ENCODE measurements around the gene OR10V1.
"Not testable (repeated sequence)": the region's sequence is repeated elsewhere in the genome, so short reads cannot be mapped to it uniquely, and the experiment has no call there.

The OR10V1 gene

DNA sequence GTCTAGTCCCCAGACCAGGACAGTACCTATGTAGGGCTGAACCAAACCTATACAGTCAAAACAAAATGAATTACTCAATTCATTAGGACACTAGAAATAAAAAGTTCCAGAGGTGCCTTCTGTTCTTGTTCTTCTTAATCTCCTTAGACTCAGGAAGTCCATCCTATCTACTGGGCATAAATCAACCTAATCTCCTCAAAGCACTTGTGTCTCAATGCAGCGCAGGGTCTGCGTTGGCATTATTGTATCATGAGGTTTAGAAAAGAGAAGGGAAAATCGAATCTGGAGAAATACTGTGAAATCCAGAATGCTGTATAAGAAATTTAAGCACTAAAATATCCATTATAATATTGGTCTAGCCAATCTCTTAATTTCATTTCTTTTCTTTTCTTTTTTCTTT is 2.4 kb upstream of the OR10V1 start:
- no peaks in the 10 kb centered on the region for H3K4me1 ChIP-seq (ENCODE audit: control insufficient read depth in 1 of 2, insufficient read depth in 2 of 2, low read length in 2 of 2)
- no peaks in the 10 kb centered on the region for H3K36me3 ChIP-seq (ENCODE audit: control insufficient read depth in 1 of 2, insufficient read depth in 2 of 2, low read length in 2 of 2)
- no peak overlapping the region for H3K4me3 ChIP-seq (ENCODE audit: low read depth in 1 of 2, low read length in 2 of 2)
- no peaks in the 10 kb centered on the region for H3K27me3 ChIP-seq (ENCODE audit: control insufficient read depth in 1 of 2, insufficient read depth in 2 of 2, low read length in 2 of 2)
- no peak overlapping the region for H3K27ac ChIP-seq (ENCODE audit: low read depth, low read length)
- no peaks in the 10 kb centered on the region for H3K9me3 ChIP-seq (ENCODE audit: control insufficient read depth in 1 of 2, low read length in 2 of 2)
- H3K9ac ChIP-seq (ENCODE audit: low read depth in 1 of 2, low read length in 2 of 2), result no peak overlapping the region

DNA sequence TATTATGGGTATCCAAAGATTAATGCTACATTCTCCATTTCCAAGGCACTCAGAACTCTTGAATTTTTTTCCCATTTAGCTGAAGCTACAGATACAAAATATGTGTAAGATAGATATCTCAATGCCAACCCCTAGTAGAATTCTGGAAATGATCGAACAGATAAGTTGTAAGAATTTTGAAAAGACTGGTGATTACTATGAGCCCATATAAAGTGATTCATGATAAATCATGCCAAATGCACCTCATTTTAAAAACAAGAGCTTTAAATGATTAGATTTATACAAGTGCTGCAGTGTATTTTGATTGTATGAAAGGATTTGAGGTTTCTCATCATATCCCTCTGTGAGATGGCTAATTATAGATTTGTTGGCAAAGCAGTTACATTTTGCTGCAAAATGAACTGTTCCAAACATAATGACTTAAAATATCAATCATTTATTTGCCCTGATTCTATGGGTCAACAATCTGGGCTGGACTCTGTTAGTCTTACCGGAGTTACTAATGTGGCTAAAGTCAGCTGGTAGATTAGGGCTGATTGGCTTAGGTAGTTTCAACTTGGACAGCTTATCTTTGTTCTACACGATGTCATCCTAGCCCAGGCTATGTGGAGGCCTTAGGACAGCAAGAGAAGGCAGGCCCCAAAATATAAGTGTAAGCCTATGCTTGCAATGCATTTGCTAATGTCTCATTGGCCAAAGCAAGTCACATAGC is 3.4 kb downstream of the OR10V1 start:
- H3K27me3 ChIP-seq (ENCODE audit: control insufficient read depth in 1 of 2, insufficient read depth in 2 of 2, low read length in 2 of 2), result no peaks in the 10 kb centered on the region
- H3K36me3 ChIP-seq (ENCODE audit: control insufficient read depth in 1 of 2, insufficient read depth in 2 of 2, low read length in 2 of 2), result no peaks in the 10 kb centered on the region
- no peaks in the 10 kb centered on the region for H3K4me1 ChIP-seq (ENCODE audit: control insufficient read depth in 1 of 2, insufficient read depth in 2 of 2, low read length in 2 of 2)
- no peak overlapping the region for H3K9ac ChIP-seq (ENCODE audit: low read depth in 1 of 2, low read length in 2 of 2)
- no peak overlapping the region for H3K4me3 ChIP-seq (ENCODE audit: low read depth in 1 of 2, low read length in 2 of 2)
- no peak overlapping the region for H3K27ac ChIP-seq (ENCODE audit: low read depth, low read length)
- H3K9me3 ChIP-seq (ENCODE audit: control insufficient read depth in 1 of 2, low read length in 2 of 2), result no peaks in the 10 kb centered on the region

DNA sequence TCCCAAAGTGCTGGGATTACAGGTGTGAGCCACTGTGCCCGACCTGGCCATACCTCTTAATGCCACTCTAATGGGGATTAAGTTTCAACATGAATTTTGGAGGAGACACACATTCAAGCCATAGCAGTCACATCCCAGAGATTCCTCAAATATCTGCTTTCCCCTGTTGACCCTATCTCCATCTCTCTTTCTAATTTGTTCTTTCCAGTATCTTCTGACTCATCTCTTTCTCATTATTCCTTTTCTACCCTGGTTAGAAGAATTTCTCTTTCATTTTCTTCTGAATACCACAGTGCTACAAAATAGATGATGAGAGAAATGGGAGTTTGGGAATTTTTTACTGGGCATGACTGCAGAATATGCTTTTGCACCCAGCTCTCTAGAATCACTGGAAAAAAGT is 5.1 kb downstream of the OR10V1 start:
- no peak overlapping the region for H3K27ac ChIP-seq (ENCODE audit: low read depth, low read length)
- no peak overlapping the region for H3K9ac ChIP-seq (ENCODE audit: low read depth in 1 of 2, low read length in 2 of 2)
- no peaks in the 10 kb centered on the region for H3K27me3 ChIP-seq (ENCODE audit: control insufficient read depth in 1 of 2, insufficient read depth in 2 of 2, low read length in 2 of 2)
- no peaks in the 10 kb centered on the region for H3K4me1 ChIP-seq (ENCODE audit: control insufficient read depth in 1 of 2, insufficient read depth in 2 of 2, low read length in 2 of 2)
- no peak overlapping the region for H3K4me3 ChIP-seq (ENCODE audit: low read depth in 1 of 2, low read length in 2 of 2)
- no peaks in the 10 kb centered on the region for H3K36me3 ChIP-seq (ENCODE audit: control insufficient read depth in 1 of 2, insufficient read depth in 2 of 2, low read length in 2 of 2)
- no peaks in the 10 kb centered on the region for H3K9me3 ChIP-seq (ENCODE audit: control insufficient read depth in 1 of 2, low read length in 2 of 2)

DNA sequence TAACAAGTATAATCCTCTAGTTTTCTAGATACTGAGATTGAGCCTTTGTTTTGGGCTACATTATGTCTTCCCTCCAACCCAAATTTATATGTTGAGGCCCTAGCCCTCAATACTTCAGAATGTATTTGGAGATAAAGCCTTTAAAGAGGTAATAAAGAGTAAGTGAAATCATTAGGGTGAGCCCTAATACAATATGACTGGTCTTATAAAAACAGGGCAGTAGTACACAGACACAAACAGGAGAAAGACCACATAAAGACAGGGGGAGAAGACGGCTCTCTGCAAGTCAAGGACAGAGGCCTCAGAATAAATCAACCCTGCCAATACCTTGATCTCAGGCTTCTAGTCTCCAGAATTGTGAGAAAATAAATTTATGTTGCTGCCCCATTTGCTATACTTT is 6.3 kb downstream of the OR10V1 start:
- Histone ChIP-seq H3K27ac (ENCODE audit: low read depth, low read length) (no peak overlapping the region), H3K9ac (ENCODE audit: low read depth in 1 of 2, low read length in 2 of 2) (no peak overlapping the region), H3K27me3 (ENCODE audit: control insufficient read depth in 1 of 2, insufficient read depth in 2 of 2, low read length in 2 of 2) (no peaks in the 10 kb centered on the region), H3K9me3 (ENCODE audit: control insufficient read depth in 1 of 2, low read length in 2 of 2) (no peaks in the 10 kb centered on the region), H3K4me1 (ENCODE audit: control insufficient read depth in 1 of 2, insufficient read depth in 2 of 2, low read length in 2 of 2) (no peaks in the 10 kb centered on the region), H3K36me3 (ENCODE audit: control insufficient read depth in 1 of 2, insufficient read depth in 2 of 2, low read length in 2 of 2) (no peaks in the 10 kb centered on the region), H3K4me3 (ENCODE audit: low read depth in 1 of 2, low read length in 2 of 2) (no peak overlapping the region)

DNA sequence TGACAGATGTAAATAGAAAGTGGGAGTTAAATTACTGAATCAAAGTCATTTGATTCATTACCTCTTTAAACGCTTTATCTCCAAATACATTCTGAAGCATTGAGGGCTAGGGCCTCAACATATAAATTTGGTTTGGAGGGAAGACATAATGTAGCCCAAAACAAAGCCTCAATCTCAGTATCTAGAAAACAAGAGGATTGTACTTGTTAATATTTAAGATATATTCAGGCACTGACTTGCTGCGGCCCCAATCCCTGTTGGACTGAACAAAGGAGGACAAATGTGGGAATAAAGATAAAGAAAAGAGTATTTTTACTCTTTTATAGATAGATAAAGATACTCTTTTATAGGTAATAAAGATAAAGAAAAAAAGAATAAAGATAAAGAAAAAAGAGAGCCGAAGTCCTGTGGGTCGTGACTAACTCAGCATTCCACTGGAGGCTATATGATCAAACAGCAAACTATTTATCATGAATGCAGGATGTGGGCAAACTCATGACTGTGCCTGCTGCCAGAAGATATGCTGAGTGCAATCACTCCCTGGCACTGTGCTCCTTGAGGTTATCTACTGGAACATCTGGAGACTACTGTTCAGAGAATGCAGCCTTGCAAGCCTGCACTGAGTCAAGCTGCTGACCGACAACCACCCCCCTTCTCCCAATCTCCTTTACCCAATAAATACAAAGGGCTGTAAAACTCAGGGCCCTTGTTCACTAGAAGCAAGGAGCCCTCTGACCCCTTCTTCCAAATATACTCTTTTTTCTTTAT is 6.9 kb downstream of the OR10V1 start:
- H3K9me3 ChIP-seq (ENCODE audit: control insufficient read depth in 1 of 2, low read length in 2 of 2), result no peaks in the 10 kb centered on the region
- no peak overlapping the region for H3K27ac ChIP-seq (ENCODE audit: low read depth, low read length)
- no peaks in the 10 kb centered on the region for H3K27me3 ChIP-seq (ENCODE audit: control insufficient read depth in 1 of 2, insufficient read depth in 2 of 2, low read length in 2 of 2)
- no peak overlapping the region for H3K9ac ChIP-seq (ENCODE audit: low read depth in 1 of 2, low read length in 2 of 2)
- H3K4me1 ChIP-seq (ENCODE audit: control insufficient read depth in 1 of 2, insufficient read depth in 2 of 2, low read length in 2 of 2), result no peaks in the 10 kb centered on the region
- H3K4me3 ChIP-seq (ENCODE audit: low read depth in 1 of 2, low read length in 2 of 2), result no peak overlapping the region
- H3K36me3 ChIP-seq (ENCODE audit: control insufficient read depth in 1 of 2, insufficient read depth in 2 of 2, low read length in 2 of 2), result no peaks in the 10 kb centered on the region

DNA sequence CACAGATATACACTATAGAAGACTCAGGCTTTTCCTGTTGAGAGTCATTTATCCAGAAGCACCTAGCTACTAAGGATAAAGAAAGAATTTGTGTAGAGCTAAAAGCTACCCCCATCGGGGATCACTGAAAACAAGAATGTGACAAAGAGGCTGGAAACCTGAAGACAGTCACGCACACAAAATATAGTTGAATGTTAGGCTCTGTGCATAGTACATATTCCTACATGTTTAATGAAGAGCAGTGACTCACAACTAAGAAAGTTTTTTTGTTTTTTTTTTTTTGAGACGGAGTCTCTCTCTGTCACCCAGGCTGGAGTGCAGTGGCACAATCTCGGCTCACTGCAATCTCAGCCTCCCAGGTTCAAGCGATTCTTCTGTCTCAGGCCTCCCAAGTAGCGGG is 8.4 kb downstream of the OR10V1 start:
- H3K27ac ChIP-seq (ENCODE audit: low read depth, low read length), result no peak overlapping the region

DNA sequence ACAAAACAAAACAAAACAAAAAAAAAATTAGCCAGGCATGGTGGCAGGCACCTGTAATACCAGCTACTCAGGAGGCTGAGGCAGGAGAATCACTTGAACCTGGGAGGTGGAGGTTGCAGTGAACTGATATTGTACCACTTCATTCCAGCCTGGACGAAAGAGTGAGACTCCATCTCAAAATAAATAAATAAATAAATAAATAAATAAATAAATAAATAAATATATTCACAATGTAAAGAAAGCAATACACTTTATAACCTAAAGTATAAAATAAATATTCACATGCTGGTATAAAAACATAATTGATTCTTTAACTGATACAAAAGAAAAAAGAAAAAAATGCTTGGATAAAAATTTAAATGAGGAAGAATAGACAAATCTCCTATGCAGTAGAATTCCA is 10.1 kb downstream of the OR10V1 start:
- not testable (repeated sequence) for H3K4me3 ChIP-seq (ENCODE audit: low read depth in 1 of 2, low read length in 2 of 2); H3K27ac ChIP-seq (ENCODE audit: low read depth, low read length); H3K4me1 ChIP-seq (ENCODE audit: control insufficient read depth in 1 of 2, insufficient read depth in 2 of 2, low read length in 2 of 2); H3K9ac ChIP-seq (ENCODE audit: low read depth in 1 of 2, low read length in 2 of 2); H3K27me3 ChIP-seq (ENCODE audit: control insufficient read depth in 1 of 2, insufficient read depth in 2 of 2, low read length in 2 of 2); H3K36me3 ChIP-seq (ENCODE audit: control insufficient read depth in 1 of 2, insufficient read depth in 2 of 2, low read length in 2 of 2); H3K9me3 ChIP-seq (ENCODE audit: control insufficient read depth in 1 of 2, low read length in 2 of 2)

More for the DNA sequence above, 8.4 kb downstream of the OR10V1 start:
- Histone ChIP-seq H3K9me3 (ENCODE audit: control insufficient read depth in 1 of 2, low read length in 2 of 2) (no peaks in the 10 kb centered on the region), H3K4me1 (ENCODE audit: control insufficient read depth in 1 of 2, insufficient read depth in 2 of 2, low read length in 2 of 2) (no peaks in the 10 kb centered on the region), H3K36me3 (ENCODE audit: control insufficient read depth in 1 of 2, insufficient read depth in 2 of 2, low read length in 2 of 2) (no peaks in the 10 kb centered on the region), H3K4me3 (ENCODE audit: low read depth in 1 of 2, low read length in 2 of 2) (no peak overlapping the region), H3K9ac (ENCODE audit: low read depth in 1 of 2, low read length in 2 of 2) (no peak overlapping the region), H3K27me3 (ENCODE audit: control insufficient read depth in 1 of 2, insufficient read depth in 2 of 2, low read length in 2 of 2) (no peaks in the 10 kb centered on the region)

DNA sequence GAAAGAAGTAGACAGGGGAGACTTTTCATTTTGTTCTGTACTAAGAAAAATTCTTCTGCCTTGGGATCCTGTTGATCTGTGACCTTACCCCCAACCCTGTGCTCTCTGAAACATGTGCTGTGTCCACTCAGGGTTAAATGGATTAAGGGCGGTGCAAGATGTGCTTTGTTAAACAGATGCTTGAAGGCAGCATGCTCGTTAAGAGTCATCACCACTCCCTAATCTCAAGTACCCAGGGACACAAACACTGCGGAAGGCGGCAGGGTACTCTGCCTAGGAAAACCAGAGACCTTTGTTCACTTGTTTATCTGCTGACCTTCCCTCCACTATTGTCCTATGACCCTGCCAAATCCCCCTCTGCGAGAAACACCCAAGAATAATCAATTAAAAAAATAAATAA is 13.5 kb downstream of the OR10V1 start:
- not testable (repeated sequence) for H3K27me3 ChIP-seq (ENCODE audit: control insufficient read depth in 1 of 2, insufficient read depth in 2 of 2, low read length in 2 of 2); H3K9ac ChIP-seq (ENCODE audit: low read depth in 1 of 2, low read length in 2 of 2); H3K9me3 ChIP-seq (ENCODE audit: control insufficient read depth in 1 of 2, low read length in 2 of 2); H3K4me3 ChIP-seq (ENCODE audit: low read depth in 1 of 2, low read length in 2 of 2); H3K36me3 ChIP-seq (ENCODE audit: control insufficient read depth in 1 of 2, insufficient read depth in 2 of 2, low read length in 2 of 2); H3K27ac ChIP-seq (ENCODE audit: low read depth, low read length); H3K4me1 ChIP-seq (ENCODE audit: control insufficient read depth in 1 of 2, insufficient read depth in 2 of 2, low read length in 2 of 2)

DNA sequence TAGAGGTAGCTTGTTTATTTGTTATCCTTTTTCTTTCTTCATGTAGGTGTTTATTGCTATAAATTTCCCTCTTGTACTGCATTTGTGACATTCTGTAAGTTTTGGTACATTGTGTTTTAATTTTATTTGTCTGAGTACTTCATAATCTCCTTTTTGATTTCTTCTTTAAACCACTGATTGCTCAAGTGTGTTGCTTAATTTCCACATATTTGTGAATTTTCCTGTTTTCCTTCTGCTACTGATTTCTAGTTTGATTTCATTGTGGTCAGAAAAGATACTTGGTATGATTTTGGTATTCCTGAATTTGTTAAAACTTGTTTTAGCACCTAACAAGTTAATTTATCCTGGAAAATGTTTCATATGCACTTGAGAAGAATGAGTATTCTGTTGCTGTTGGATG is 15.1 kb downstream of the OR10V1 start:
- Histone ChIP-seq H3K4me3 (ENCODE audit: low read depth in 1 of 2, low read length in 2 of 2) (no peak overlapping the region), H3K27me3 (ENCODE audit: control insufficient read depth in 1 of 2, insufficient read depth in 2 of 2, low read length in 2 of 2) (no peaks in the 10 kb centered on the region), H3K27ac (ENCODE audit: low read depth, low read length) (no peak overlapping the region), H3K36me3 (ENCODE audit: control insufficient read depth in 1 of 2, insufficient read depth in 2 of 2, low read length in 2 of 2) (no peaks in the 10 kb centered on the region), H3K9me3 (ENCODE audit: control insufficient read depth in 1 of 2, low read length in 2 of 2) (peaks cover under 1 to 3% of the 10 kb centered on the region in 2 donors), H3K4me1 (ENCODE audit: control insufficient read depth in 1 of 2, insufficient read depth in 2 of 2, low read length in 2 of 2) (peaks cover 0 to 5% of the 10 kb centered on the region in 2 donors), H3K9ac (ENCODE audit: low read depth in 1 of 2, low read length in 2 of 2) (no peak overlapping the region)

DNA sequence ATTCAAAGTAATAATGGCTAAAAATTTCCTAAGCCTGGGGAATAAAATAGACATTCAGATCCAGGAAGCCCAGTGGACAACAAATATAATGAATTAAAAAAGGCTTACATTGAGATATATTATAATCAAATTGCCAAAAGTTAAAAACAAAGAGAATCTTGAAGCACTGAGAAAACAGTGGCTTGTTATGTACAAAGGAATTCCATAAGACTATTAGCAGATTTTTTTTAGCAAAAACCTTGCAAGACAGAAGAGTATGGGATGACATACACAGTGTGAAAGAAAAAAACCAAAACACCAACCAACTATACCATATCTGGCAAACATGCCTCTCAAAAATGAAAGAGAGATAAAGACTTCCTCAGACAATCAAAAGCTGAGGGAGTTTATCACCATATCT is 20.7 kb downstream of the OR10V1 start:
- peaks cover 6 to 17% of the 10 kb centered on the region in 2 donors for H3K9me3 ChIP-seq (ENCODE audit: control insufficient read depth in 1 of 2, low read length in 2 of 2)

More for the DNA sequence above, 20.7 kb downstream of the OR10V1 start:
- H3K4me1 ChIP-seq (ENCODE audit: control insufficient read depth in 1 of 2, insufficient read depth in 2 of 2, low read length in 2 of 2), result peaks cover 5 to 7% of the 10 kb centered on the region in 2 donors
- H3K36me3 ChIP-seq (ENCODE audit: control insufficient read depth in 1 of 2, insufficient read depth in 2 of 2, low read length in 2 of 2), result no peaks in the 10 kb centered on the region
- no peaks in the 10 kb centered on the region for H3K27me3 ChIP-seq (ENCODE audit: control insufficient read depth in 1 of 2, insufficient read depth in 2 of 2, low read length in 2 of 2)
- no peak overlapping the region for H3K4me3 ChIP-seq (ENCODE audit: low read depth in 1 of 2, low read length in 2 of 2)
- no peak overlapping the region for H3K27ac ChIP-seq (ENCODE audit: low read depth, low read length)
- H3K9ac ChIP-seq (ENCODE audit: low read depth in 1 of 2, low read length in 2 of 2), result no peak overlapping the region
